ENCODE measurements around the gene TEN1. TPM values are rescaled to one million over a fixed set of nuclear protein-coding genes. Genes with fewer than 3 reads are reported as not detected.

Gene TEN1
- total and polyA plus RNA-seq, 2 of the 13 experiments (the other 11 are each of a cell fraction or from before 2014, with no cell fraction given): 18.0 to 21.3 TPM

DNA sequence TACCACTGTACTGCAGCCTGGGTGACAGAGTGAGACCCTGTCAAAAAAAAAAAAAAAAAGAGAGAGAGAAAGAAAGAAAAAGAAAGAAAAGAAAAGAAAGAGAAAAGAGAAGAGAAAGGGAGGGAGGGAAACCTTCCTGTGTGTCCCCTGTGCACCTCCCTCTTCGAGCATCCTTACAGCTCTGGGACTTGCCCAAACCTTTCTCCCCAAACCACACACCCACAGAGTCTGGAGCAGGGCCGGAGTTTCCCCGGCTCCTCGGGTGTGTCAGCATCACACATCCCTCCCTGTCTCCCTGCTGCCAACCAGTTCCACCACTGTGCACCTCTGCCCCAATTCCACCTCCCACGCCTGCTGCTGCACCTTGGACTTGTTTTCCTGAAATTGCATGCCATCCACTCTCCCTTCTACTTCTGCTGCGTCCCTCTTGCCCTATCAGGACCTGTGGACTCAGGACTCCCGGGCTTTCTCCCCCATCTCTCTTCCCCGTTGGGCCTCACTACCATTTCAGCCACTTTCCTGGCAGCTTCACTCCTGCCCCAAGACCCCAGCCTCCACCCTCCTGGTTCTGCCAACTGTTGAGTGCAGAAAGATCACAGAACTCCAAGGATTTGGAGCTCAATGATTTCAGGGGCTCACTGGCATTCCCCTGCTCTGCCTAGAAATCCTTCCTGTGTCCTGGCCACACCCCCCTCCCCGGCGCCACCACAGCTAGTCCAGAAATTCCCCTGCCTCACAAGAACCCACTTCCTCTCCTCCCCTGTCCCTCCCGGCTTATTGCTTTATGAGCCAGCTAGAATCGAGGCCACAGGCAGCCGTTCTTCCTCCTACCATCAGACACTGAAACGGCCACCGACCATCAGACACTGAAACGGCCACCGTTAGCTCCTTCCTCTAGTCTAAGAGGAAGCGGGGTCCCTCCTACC, 17.9 kb downstream of the TEN1 start (continued):
- TF ChIP-seq, protein P1, sequence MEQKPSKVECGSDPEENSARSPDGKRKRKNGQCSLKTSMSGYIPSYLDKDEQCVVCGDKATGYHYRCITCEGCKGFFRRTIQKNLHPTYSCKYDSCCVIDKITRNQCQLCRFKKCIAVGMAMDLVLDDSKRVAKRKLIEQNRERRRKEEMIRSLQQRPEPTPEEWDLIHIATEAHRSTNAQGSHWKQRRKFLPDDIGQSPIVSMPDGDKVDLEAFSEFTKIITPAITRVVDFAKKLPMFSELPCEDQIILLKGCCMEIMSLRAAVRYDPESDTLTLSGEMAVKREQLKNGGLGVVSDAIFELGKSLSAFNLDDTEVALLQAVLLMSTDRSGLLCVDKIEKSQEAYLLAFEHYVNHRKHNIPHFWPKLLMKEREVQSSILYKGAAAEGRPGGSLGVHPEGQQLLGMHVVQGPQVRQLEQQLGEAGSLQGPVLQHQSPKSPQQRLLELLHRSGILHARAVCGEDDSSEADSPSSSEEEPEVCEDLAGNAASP (CRISPR knock-in tag; IDR thresholded peaks at IDR 0.05; ENCODE audit: borderline replicate concordance): peak; percentile 5; the same call in 1 of the 2 replicates
- TF ChIP-seq NFYC (CRISPR knock-in tag; IDR thresholded peaks at IDR 0.05): peak; percentile 51
- peak; percentile 43 for TF ChIP-seq KLF9 (CRISPR knock-in tag; IDR thresholded peaks at IDR 0.05; ENCODE audit: low read depth)
- TF ChIP-seq, protein P2, sequence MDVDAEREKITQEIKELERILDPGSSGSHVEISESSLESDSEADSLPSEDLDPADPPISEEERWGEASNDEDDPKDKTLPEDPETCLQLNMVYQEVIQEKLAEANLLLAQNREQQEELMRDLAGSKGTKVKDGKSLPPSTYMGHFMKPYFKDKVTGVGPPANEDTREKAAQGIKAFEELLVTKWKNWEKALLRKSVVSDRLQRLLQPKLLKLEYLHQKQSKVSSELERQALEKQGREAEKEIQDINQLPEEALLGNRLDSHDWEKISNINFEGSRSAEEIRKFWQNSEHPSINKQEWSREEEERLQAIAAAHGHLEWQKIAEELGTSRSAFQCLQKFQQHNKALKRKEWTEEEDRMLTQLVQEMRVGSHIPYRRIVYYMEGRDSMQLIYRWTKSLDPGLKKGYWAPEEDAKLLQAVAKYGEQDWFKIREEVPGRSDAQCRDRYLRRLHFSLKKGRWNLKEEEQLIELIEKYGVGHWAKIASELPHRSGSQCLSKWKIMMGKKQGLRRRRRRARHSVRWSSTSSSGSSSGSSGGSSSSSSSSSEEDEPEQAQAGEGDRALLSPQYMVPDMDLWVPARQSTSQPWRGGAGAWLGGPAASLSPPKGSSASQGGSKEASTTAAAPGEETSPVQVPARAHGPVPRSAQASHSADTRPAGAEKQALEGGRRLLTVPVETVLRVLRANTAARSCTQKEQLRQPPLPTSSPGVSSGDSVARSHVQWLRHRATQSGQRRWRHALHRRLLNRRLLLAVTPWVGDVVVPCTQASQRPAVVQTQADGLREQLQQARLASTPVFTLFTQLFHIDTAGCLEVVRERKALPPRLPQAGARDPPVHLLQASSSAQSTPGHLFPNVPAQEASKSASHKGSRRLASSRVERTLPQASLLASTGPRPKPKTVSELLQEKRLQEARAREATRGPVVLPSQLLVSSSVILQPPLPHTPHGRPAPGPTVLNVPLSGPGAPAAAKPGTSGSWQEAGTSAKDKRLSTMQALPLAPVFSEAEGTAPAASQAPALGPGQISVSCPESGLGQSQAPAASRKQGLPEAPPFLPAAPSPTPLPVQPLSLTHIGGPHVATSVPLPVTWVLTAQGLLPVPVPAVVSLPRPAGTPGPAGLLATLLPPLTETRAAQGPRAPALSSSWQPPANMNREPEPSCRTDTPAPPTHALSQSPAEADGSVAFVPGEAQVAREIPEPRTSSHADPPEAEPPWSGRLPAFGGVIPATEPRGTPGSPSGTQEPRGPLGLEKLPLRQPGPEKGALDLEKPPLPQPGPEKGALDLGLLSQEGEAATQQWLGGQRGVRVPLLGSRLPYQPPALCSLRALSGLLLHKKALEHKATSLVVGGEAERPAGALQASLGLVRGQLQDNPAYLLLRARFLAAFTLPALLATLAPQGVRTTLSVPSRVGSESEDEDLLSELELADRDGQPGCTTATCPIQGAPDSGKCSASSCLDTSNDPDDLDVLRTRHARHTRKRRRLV (CRISPR knock-in tag; IDR thresholded peaks at IDR 0.05): no peak
- TF ChIP-seq GMEB1 (CRISPR knock-in tag; IDR thresholded peaks at IDR 0.05; ENCODE audit: borderline replicate concordance): no peak; the same call in 1 of the 2 replicates
- TF ChIP-seq ZNF746 (CRISPR knock-in tag; IDR thresholded peaks at IDR 0.05): peak; percentile 54; the same call in 1 of the 2 replicates
- TF ChIP-seq MAF1 (CRISPR knock-in tag; IDR thresholded peaks at IDR 0.05; ENCODE audit: borderline replicate concordance): no peak
- TF ChIP-seq RFXANK (CRISPR knock-in tag; IDR thresholded peaks at IDR 0.05): no peak
- no peak; the same call in 1 of the 2 replicates for TF ChIP-seq ZNF660 (CRISPR knock-in tag; IDR thresholded peaks at IDR 0.05; ENCODE audit: borderline replicate concordance, low read depth)
- no peak for TF ChIP-seq NPAS2 (CRISPR knock-in tag; IDR thresholded peaks at IDR 0.05; ENCODE audit: borderline replicate concordance)
- TF ChIP-seq MZF1 (CRISPR knock-in tag; IDR thresholded peaks at IDR 0.05; ENCODE audit: borderline replicate concordance): peak; percentile 58; the same call in 1 of the 2 replicates
- TF ChIP-seq PAWR (CRISPR knock-in tag; IDR thresholded peaks at IDR 0.05; ENCODE audit: borderline replicate concordance): no peak
- TF ChIP-seq TSC22D2 (CRISPR knock-in tag; IDR thresholded peaks at IDR 0.05; ENCODE audit: borderline replicate concordance): 0 out of 2 replicates have a peak, but pooled peaks have one; percentile 67
- no peak for TF ChIP-seq SMC3 (IDR thresholded peaks at IDR 0.05; ENCODE audit: low read length)
- no peak for TF ChIP-seq STAT6 (CRISPR knock-in tag; IDR thresholded peaks at IDR 0.05; ENCODE audit: borderline replicate concordance)
- TF ChIP-seq GABPB1 (CRISPR knock-in tag; IDR thresholded peaks at IDR 0.05): peak; percentile 52; the same call in 1 of the 2 replicates
- TF ChIP-seq ZNF839 (CRISPR knock-in tag; IDR thresholded peaks at IDR 0.05; ENCODE audit: borderline replicate concordance): no peak; the same call in 1 of the 2 replicates

Data from HepG2 (cell line).